Calu3 (cell line): ENCODE measurements around the gene ZBTB20. TPM values are rescaled to one million over a fixed set of nuclear protein-coding genes. Genes with fewer than 3 reads are reported as not detected.

Source experiments
- BruUV-seq: library from RNA; stranded (reverse); fragments of 400-500 nt; replicated peaks from 2 replicates; lab custom pipeline; 2021; lab: Mats Ljungman, UMichigan
- CTCF ChIA-PET: fragments of 300-600 bp; sonication (Branson Sonifier 250); formaldehyde crosslinking; loops from one replicate; lab custom pipeline; 2022; ENCODE audit warnings: antibody characterized with exemption; lab: Charles Lee
- DNase-seq: peaks from one replicate; pipeline ENCODE4 v3.0.0; 2022
- H3K27ac Mint-ChIP-seq: one replicate; pipeline ENCODE4 v1.8.0; 2022; ENCODE audit warnings: mixed read lengths; ENCODE audit not compliant: unreplicated experiment
- H3K27me3 Mint-ChIP-seq: one replicate; pipeline ENCODE4 v1.8.0; 2022; ENCODE audit warnings: mixed read lengths; ENCODE audit not compliant: unreplicated experiment
- H3K36me3 Mint-ChIP-seq: one replicate; pipeline ENCODE4 v1.8.0; 2022; ENCODE audit warnings: mild to moderate bottlenecking, moderate library complexity, mixed read lengths; ENCODE audit not compliant: insufficient read depth, unreplicated experiment
- H3K4me1 Mint-ChIP-seq: one replicate; pipeline ENCODE4 v1.8.0; 2022; ENCODE audit warnings: mild to moderate bottlenecking, low read depth, mixed read lengths; ENCODE audit not compliant: unreplicated experiment
- H3K4me3 Mint-ChIP-seq: one replicate; pipeline ENCODE4 v1.8.0; 2022; ENCODE audit warnings: mild to moderate bottlenecking, low read depth, moderate library complexity, mixed read lengths; ENCODE audit not compliant: unreplicated experiment
- H3K9me3 Mint-ChIP-seq: one replicate; pipeline ENCODE4 v1.8.0; 2022; ENCODE audit warnings: low read depth, mixed read lengths; ENCODE audit not compliant: unreplicated experiment
- CTCF ChIP-seq: fragments of 200-600 bp; IDR thresholded peaks from one replicate; pipeline ENCODE4 v1.8.0; 2022; ENCODE audit warnings: antibody characterized with exemption; ENCODE audit not compliant: unreplicated experiment
- intact Hi-C: fragments of 100-400 bp; cut with micrococcal nuclease; formaldehyde crosslinking; loops from one replicate; pipeline ENCODE4 v1.10.0; 2022; ENCODE audit not compliant: unreplicated experiment
- total RNA-seq: library from RNA; stranded (reverse); gene quantifications from 2 replicates; pipeline ENCODE4 v1.2.3, GENCODE V29; 2022

ZBTB20 gene
- total RNA-seq, 1 experiment from 2014 or later = 24.1 TPM

GRCh38 chr3:114839476-114839875 lies 307.6 kb downstream of the ZBTB20 start:
- intact Hi-C loops = no loop called here
- no TSS peak for BruUV-seq
- DNase-seq = no peak
- Mint-ChIP-seq H3K27ac (no peak overlapping the region), H3K4me3 (no peak overlapping the region), H3K27me3 (no peaks in the 10 kb centered on the region), H3K4me1 (no peaks in the 10 kb centered on the region), H3K9me3 (no peaks in the 10 kb centered on the region), H3K36me3 (no peaks in the 10 kb centered on the region)
- CTCF ChIA-PET = no interaction called here
- TF ChIP-seq CTCF = no peak

- H3K36me3 Mint-ChIP-seq = no peaks in the 10 kb centered on the region
- no TSS peak for BruUV-seq
- H3K4me3 Mint-ChIP-seq = no peak overlapping the region
- intact Hi-C loops = no loop called here
- CTCF ChIA-PET = interaction anchor here (0.5 to 0.7 kb wide), 2 partner anchors 72 to 210 kb away, joined by 3 read pairs; no protein-coding TSS in a partner anchor
- no peak for TF ChIP-seq CTCF
- no peaks in the 10 kb centered on the region for H3K9me3 Mint-ChIP-seq
- H3K27me3 Mint-ChIP-seq = no peaks in the 10 kb centered on the region
- H3K4me1 Mint-ChIP-seq = no peaks in the 10 kb centered on the region
- H3K27ac Mint-ChIP-seq = no peak overlapping the region
- DNase-seq = no peak
Measured at GRCh38 chr3:114838025-114838424, 309.1 kb downstream of the ZBTB20 start.

DNA sequence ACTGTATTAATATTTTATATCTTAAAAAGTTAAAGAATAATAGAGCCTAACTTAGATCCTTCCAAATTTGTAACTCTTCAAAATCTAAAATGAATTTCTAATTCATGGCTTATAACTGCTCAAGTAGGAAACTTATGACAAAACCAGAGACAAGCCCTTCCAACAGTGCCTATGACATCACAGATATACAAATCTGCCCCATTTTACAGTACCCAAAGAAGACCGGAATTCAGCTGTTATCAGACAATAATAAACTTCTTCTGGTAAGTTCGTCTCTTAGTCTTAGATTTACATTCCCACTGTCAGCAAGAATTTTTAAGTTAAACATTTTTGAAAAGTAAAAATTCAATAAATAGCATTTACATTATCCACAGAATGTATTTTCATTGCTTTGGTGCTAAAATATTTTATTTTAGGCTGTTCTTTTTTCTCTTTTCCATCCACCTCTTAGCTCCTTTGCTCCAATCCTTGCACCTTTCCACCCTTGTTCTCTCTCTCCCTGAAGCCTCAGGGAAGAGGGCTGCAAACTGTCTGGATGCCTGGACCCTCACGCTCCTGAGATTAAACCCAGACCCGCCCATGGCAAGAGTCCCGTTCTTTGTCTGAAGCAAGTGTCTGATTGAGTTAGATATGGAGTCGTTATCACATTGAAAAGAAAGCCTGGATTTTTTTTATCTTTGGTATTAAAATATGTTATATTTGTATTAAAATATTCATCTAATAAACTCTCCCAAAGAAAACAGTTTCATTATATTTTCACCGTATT lies 312.7 kb downstream of the ZBTB20 start:
- TF ChIP-seq CTCF = no peak
- CTCF ChIA-PET = no interaction called here
- H3K4me1 Mint-ChIP-seq = no peaks in the 10 kb centered on the region

DNA sequence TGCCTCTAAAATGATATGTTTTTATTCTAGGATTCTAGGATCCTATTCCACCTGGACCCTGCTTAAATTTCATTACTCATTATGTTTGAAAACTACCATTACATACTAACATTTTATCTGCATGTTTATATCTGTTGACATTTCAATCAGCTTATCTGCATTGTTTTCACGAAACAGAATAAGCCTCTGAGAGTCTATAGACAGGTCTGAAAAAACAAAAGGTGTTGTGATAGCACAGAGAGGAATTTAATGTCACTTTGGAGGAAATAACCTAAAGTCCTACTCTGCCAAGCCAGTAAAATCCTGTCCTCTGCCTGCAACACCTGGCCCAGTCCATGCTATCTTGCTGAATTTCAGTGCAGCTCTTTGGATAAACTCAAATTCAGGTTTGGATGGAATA lies 315.2 kb downstream of the ZBTB20 start:
- H3K4me1 Mint-ChIP-seq = no peaks in the 10 kb centered on the region
- no peaks in the 10 kb centered on the region for H3K36me3 Mint-ChIP-seq
- DNase-seq = no peak
- intact Hi-C loops = no loop called here
- no peak for TF ChIP-seq CTCF
- no TSS peak for BruUV-seq
- no peaks in the 10 kb centered on the region for H3K9me3 Mint-ChIP-seq
- H3K4me3 Mint-ChIP-seq = no peak overlapping the region
- no peak overlapping the region for H3K27ac Mint-ChIP-seq
- H3K27me3 Mint-ChIP-seq = no peaks in the 10 kb centered on the region
- CTCF ChIA-PET = no interaction called here

More for the DNA sequence above, 312.7 kb downstream of the ZBTB20 start:
- DNase-seq = no peak
- Mint-ChIP-seq H3K27ac (no peak overlapping the region), H3K9me3 (no peaks in the 10 kb centered on the region), H3K4me3 (no peak overlapping the region), H3K36me3 (no peaks in the 10 kb centered on the region), H3K27me3 (no peaks in the 10 kb centered on the region)
- no TSS peak for BruUV-seq
- intact Hi-C loops = no loop called here
